Measurements from ENCODE around the gene HS6ST2.

The HS6ST2 gene

GRCh38 chrX:132603700-132604286 lies 354.6 kb downstream of the HS6ST2 start:
- DNase-seq (ENCODE audit: low read depth) = no peak
- TF ChIP-seq CTCF (IDR thresholded peaks at IDR 0.05; ENCODE audit: control insufficient read depth, insufficient read depth, low read depth, low read length, missing control alignments) = no peak
- H3K4me3 ChIP-seq (ENCODE audit: control insufficient read depth, low read depth, low read length) = no peak overlapping the region

GRCh38 chrX:132602701-132603100 lies 355.7 kb downstream of the HS6ST2 start:
- no peak overlapping the region for H3K4me3 ChIP-seq (ENCODE audit: control insufficient read depth, low read depth, low read length)
- TF ChIP-seq CTCF (IDR thresholded peaks at IDR 0.05; ENCODE audit: control insufficient read depth, insufficient read depth, low read depth, low read length, missing control alignments) = no peak
- no peak for DNase-seq (ENCODE audit: low read depth)

GRCh38 chrX:132594999-132595398 lies 363.4 kb downstream of the HS6ST2 start:
- H3K4me3 ChIP-seq (ENCODE audit: control insufficient read depth, low read depth, low read length) = no peak overlapping the region
- DNase-seq (ENCODE audit: low read depth) = no peak
- TF ChIP-seq CTCF (IDR thresholded peaks at IDR 0.05; ENCODE audit: control insufficient read depth, insufficient read depth, low read depth, low read length, missing control alignments) = no peak

GRCh38 chrX:132594129-132594528 lies 364.3 kb downstream of the HS6ST2 start:
- no peak overlapping the region for H3K4me3 ChIP-seq (ENCODE audit: control insufficient read depth, low read depth, low read length)
- no peak for TF ChIP-seq CTCF (IDR thresholded peaks at IDR 0.05; ENCODE audit: control insufficient read depth, insufficient read depth, low read depth, low read length, missing control alignments)
- DNase-seq (ENCODE audit: low read depth) = no peak

- no peak for DNase-seq (ENCODE audit: low read depth)
- TF ChIP-seq CTCF (IDR thresholded peaks at IDR 0.05; ENCODE audit: control insufficient read depth, insufficient read depth, low read depth, low read length, missing control alignments) = peak; percentile 42
- no peak overlapping the region for H3K4me3 ChIP-seq (ENCODE audit: control insufficient read depth, low read depth, low read length)
Observed at GRCh38 chrX:132592880-132593279, 365.5 kb downstream of the HS6ST2 start.

GRCh38 chrX:132591719-132592275 lies 366.6 kb downstream of the HS6ST2 start:
- no peak for TF ChIP-seq CTCF (IDR thresholded peaks at IDR 0.05; ENCODE audit: control insufficient read depth, insufficient read depth, low read depth, low read length, missing control alignments)
- H3K4me3 ChIP-seq (ENCODE audit: control insufficient read depth, low read depth, low read length) = no peak overlapping the region
- no peak for DNase-seq (ENCODE audit: low read depth)
